Adrenal gland (tissue), 12 donors: ENCODE results near the gene NELFA. TPM values are rescaled to one million over a fixed set of nuclear protein-coding genes. Genes with fewer than 3 reads are reported as not detected.
"Not testable (repeated sequence)": the region's sequence is repeated elsewhere in the genome, so short reads cannot be mapped to it uniquely, and the experiment has no call there.

ENCODE experiments used
- DNase-seq, 7 donors: peaks; one replicate each; pipeline ENCODE4 v3.0.0-alpha.2; 2019 to 2020
- H3K27ac ChIP-seq, 5 donors: fragments of 200-600 bp; sonication (generic) in 4 of 5; 1 replicate in 3 of 5; 2 replicates in 2 of 5; pipeline versions ENCODE4 v1.5.1 to v1.8.0; 2016 to 2020; ENCODE audit warnings: mild to moderate bottlenecking in 1 of 5
- H3K27me3 ChIP-seq: fragments of 200-600 bp; 2 replicates; pipeline ENCODE4 v1.8.0; 2021
- H3K36me3 ChIP-seq, 2 donors: fragments of 200-600 bp; replicated peaks in 1 of 2; 1 replicate in 1 of 2; 2 replicates in 1 of 2; pipeline versions ENCODE4 v1.5.1 to v1.8.0; 2018 to 2022
- H3K4me1 ChIP-seq, 2 donors: fragments of 200-600 bp; replicated peaks in 1 of 2; 1 replicate in 1 of 2; 2 replicates in 1 of 2; pipeline versions ENCODE4 v1.5.1 to v1.8.0; 2018 to 2021
- H3K4me3 ChIP-seq, 4 donors: fragments of 200-600 bp; sonication (generic) in 3 of 4; one replicate each; pipeline ENCODE4 v1.5.1; 2016 to 2018
- H3K9me3 ChIP-seq, 3 donors: fragments of 200-600 bp; sonication (generic) in 1 of 3; replicated peaks in 1 of 3; 1 replicate in 2 of 3; 2 replicates in 1 of 3; pipeline versions ENCODE4 v1.5.1 to v1.8.0; 2016 to 2021
- CTCF ChIP-seq, 6 experiments: fragments of 450-650 bp in 4 of 6; fragments of 200-600 bp in 2 of 6; sonication (generic) in 1 of 6; IDR thresholded peaks; 1 replicate in 5 of 6; 2 replicates in 1 of 6; pipeline versions ENCODE4 v1.5.1 to v1.8.0; 2016 to 2021; ENCODE audit warnings: antibody characterized with exemption in 6 of 6, mild to moderate bottlenecking in 2 of 6, moderate library complexity in 1 of 6
- POLR2A ChIP-seq, 2 donors: fragments of 450-650 bp; IDR thresholded peaks; one replicate each; pipeline ENCODE4 v1.6.1; 2017; ENCODE audit warnings: antibody characterized with exemption in 2 of 2, mild to moderate bottlenecking in 2 of 2, moderate library complexity in 1 of 2
- WGBS, 4 donors: extraction: QIAGEN DNeasy Blood & Tissue Kit in 2 of 4; methylation state at CpG; one replicate each; pipeline versions ENCODE4 v1.1.5 to v1.1.7; 2013 to 2017; 5-methylcytosine and 5-hydroxymethylcytosine counted together
- intact Hi-C, 2 donors: fragments of 100-400 bp; cut with DNase I; formaldehyde crosslinking; loops; one replicate each; pipeline versions ENCODE4 v1.14.1 to v1.15.0; 2022 to 2023
- polyA plus RNA-seq, 3 donors: library from polyadenylated mRNA; stranded (reverse); fragments of 200-250 nt in 2 of 3; fragments of 350-450 nt in 1 of 3; fragmentation: Illumina TruSeq in 1 of 3; extraction: RNeasy Lipid Tissue Mini Kit (QIAGEN cat#74804) in 1 of 3; gene quantifications; one replicate each; pipeline ENCODE4 v1.2.3, GENCODE V29; 2013 to 2014
- total RNA-seq, 9 donors: library from RNA; depleted of rRNA in 4 of 9; stranded (reverse); fragments of >200 nt in 4 of 9; fragments of 120-200 nt in 1 of 9; fragmentation: NEBNext Ultra II Directional in 1 of 9; extraction: Animal tissue kit (Norgen Biotek cat#: 25700) in 1 of 9; gene quantifications; one replicate each; pipeline versions ENCODE4 v1.1.0 to v1.2.4, GENCODE V29; 2013 to 2023
- donor health status: healthy with polysubstance abuse.
- donor health status: Bipolar disorder and iron deficiency.
- donor health status: DM: yes; HTN: yes; CAD: no.
- donor health status: DM: no; HTN: no; CAD: no.
- donor health status: DM: no; HTN: no; CAD: no.
- donor health status: DM: yes; HTN: yes; CAD: no.

NELFA gene
- total and polyA plus RNA-seq, 12 donors: 8.5 to 55.2 (median 25.6) TPM

- Histone ChIP-seq H3K27me3 (peaks cover 7% of the 10 kb centered on the region), H3K4me1 (peaks cover 6 to 20% of the 10 kb centered on the region in 2 donors), H3K27ac (no peak overlapping the region), H3K9me3 (no peaks in the 10 kb centered on the region), H3K4me3 (peak overlapping the region in 1 of 4 donors; percentile 98), H3K36me3 (no peaks in the 10 kb centered on the region)
- intact Hi-C loops: no loop called here
- 1 to 38% (median 9%) methylated on average over 13 to 89 of the region's 91 CpGs for WGBS, 4 donors
- peak in 2 of 7 donors; percentile 16 to 45 for DNase-seq
- no peak for TF ChIP-seq POLR2A (IDR thresholded peaks at IDR 0.05)
- no peak for TF ChIP-seq CTCF (IDR thresholded peaks at IDR 0.05)
Measured at GRCh38 chr4:2040391-2041238, 31.8 kb upstream of the NELFA start.

GRCh38 chr4:2036866-2037265, 28.1 kb upstream of the NELFA start:
- TF ChIP-seq CTCF (IDR thresholded peaks at IDR 0.05): no peak
- no peak for TF ChIP-seq POLR2A (IDR thresholded peaks at IDR 0.05)
- intact Hi-C loops: no loop called here
- Histone ChIP-seq H3K4me1 (peaks cover 6 to 15% of the 10 kb centered on the region in 2 donors), H3K27ac (no peak overlapping the region), H3K9me3 (no peaks in the 10 kb centered on the region), H3K4me3 (no peak overlapping the region), H3K27me3 (peaks cover 7% of the 10 kb centered on the region), H3K36me3 (no peaks in the 10 kb centered on the region)
- 72 to 79% (median 75%) methylated on average over 7 of the region's 7 CpGs for WGBS, 4 donors
- peak in 1 of 7 donors; percentile 30 for DNase-seq

- Histone ChIP-seq H3K9me3 (no peaks in the 10 kb centered on the region), H3K36me3 (no peaks in the 10 kb centered on the region), H3K4me1 (peaks cover 4 to 11% of the 10 kb centered on the region in 2 donors), H3K27me3 (peaks cover 7% of the 10 kb centered on the region), H3K27ac (no peak overlapping the region), H3K4me3 (no peak overlapping the region)
- DNase-seq: peak in 1 of 7 donors; percentile 5
- intact Hi-C loops: no loop called here
- TF ChIP-seq POLR2A (IDR thresholded peaks at IDR 0.05): no peak
- TF ChIP-seq CTCF (IDR thresholded peaks at IDR 0.05): no peak
- 87 to 96% (median 89%) methylated on average over 10 of the region's 10 CpGs for WGBS, 4 donors
Measured at GRCh38 chr4:2036327-2036726, 27.6 kb upstream of the NELFA start.

GRCh38 chr4:2031161-2031560, 22.4 kb upstream of the NELFA start:
- H3K36me3 ChIP-seq, H3K4me3 ChIP-seq, DNase-seq, H3K4me1 ChIP-seq, H3K27ac ChIP-seq, H3K27me3 ChIP-seq, intact Hi-C loops, H3K9me3 ChIP-seq: not testable (repeated sequence)

- H3K4me3 ChIP-seq, H3K27ac ChIP-seq, H3K4me1 ChIP-seq, H3K27me3 ChIP-seq, DNase-seq, intact Hi-C loops, H3K36me3 ChIP-seq, H3K9me3 ChIP-seq: not testable (repeated sequence)
- WGBS, 4 donors: 74 to 84% (median 77%) methylated on average over 4 of the region's 4 CpGs
Measured at GRCh38 chr4:2027120-2027519, 18.3 kb upstream of the NELFA start.
